Measurements from ENCODE around the gene GRIA3. TPM values are rescaled to one million over a fixed set of nuclear protein-coding genes. Genes with fewer than 3 reads are reported as not detected.
"Not testable (repeated sequence)": the region's sequence is repeated elsewhere in the genome, so short reads cannot be mapped to it uniquely, and the experiment has no call there.

GRIA3 gene
- total RNA-seq, 1 experiment from 2014 or later = 1.5 TPM

DNA sequence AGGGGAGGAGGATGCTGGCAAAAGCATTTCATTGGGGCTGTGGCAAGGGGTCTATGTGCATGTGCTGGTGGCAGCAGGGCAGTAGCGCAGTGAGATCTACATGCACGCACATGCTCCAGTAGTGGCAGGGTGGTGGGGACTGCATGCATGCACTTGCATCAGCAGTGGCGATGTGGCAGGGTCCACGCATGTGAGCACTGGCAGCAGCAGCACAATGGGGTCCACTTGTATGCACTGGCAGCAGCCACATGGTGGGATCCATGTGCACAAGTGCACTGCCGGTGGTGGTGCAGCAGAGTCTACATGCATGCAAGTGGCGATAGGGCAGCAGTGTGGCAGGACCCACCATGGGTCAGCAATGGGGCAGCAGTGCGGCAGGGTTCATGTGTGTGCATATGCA lies 315.7 kb downstream of the GRIA3 start:
- H3K27me3 ChIP-seq (ENCODE audit: control insufficient read depth, insufficient read depth, low read length) = no peaks in the 10 kb centered on the region
- no peak overlapping the region for H3K4me3 ChIP-seq (ENCODE audit: insufficient read depth, low read depth, low read length)
- no peak for DNase-seq
- no peaks in the 10 kb centered on the region for H3K36me3 ChIP-seq (replicated peaks; ENCODE audit: control insufficient read depth, insufficient read depth, low read length)

DNA sequence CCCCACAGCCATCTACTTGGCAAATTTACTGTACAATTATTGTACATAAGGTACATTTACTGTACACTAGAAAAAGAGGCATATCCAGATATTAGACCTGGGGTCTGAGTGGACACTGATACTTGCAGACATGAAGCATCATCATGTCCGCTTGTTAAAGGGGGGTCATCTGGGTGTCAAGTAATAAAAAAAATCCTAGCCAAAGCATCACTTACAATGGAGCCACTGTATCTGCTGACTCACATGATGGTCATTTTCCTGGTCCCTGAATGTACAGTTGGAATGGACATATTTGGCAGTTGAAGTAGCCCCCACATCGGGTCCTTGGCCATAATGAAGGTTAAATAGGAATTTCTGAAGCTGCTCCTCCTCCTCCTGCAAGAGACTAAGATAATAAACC lies 320.0 kb downstream of the GRIA3 start:
- Histone ChIP-seq H3K4me3 (ENCODE audit: insufficient read depth, low read depth, low read length) (no peak overlapping the region), H3K27me3 (ENCODE audit: control insufficient read depth, insufficient read depth, low read length) (no peaks in the 10 kb centered on the region), H3K36me3 (replicated peaks; ENCODE audit: control insufficient read depth, insufficient read depth, low read length) (no peaks in the 10 kb centered on the region)
- DNase-seq = no peak

GRCh38 chrX:123504630-123505270 lies 320.7 kb downstream of the GRIA3 start:
- H3K4me3 ChIP-seq (ENCODE audit: insufficient read depth, low read depth, low read length) = no peak overlapping the region
- H3K36me3 ChIP-seq (replicated peaks; ENCODE audit: control insufficient read depth, insufficient read depth, low read length) = no peaks in the 10 kb centered on the region
- H3K27me3 ChIP-seq (ENCODE audit: control insufficient read depth, insufficient read depth, low read length) = no peaks in the 10 kb centered on the region
- peak; percentile 44 for DNase-seq

- no peak for DNase-seq
- Histone ChIP-seq H3K36me3 (replicated peaks; ENCODE audit: control insufficient read depth, insufficient read depth, low read length) (no peaks in the 10 kb centered on the region), H3K27me3 (ENCODE audit: control insufficient read depth, insufficient read depth, low read length) (no peaks in the 10 kb centered on the region), H3K4me3 (ENCODE audit: insufficient read depth, low read depth, low read length) (no peak overlapping the region)
Observed at GRCh38 chrX:123513585-123514278, 329.7 kb downstream of the GRIA3 start.

GRCh38 chrX:123514279-123514640 lies 330.2 kb downstream of the GRIA3 start:
- not testable (repeated sequence) for H3K27me3 ChIP-seq (ENCODE audit: control insufficient read depth, insufficient read depth, low read length); DNase-seq; H3K36me3 ChIP-seq (replicated peaks; ENCODE audit: control insufficient read depth, insufficient read depth, low read length); H3K4me3 ChIP-seq (ENCODE audit: insufficient read depth, low read depth, low read length)

DNA sequence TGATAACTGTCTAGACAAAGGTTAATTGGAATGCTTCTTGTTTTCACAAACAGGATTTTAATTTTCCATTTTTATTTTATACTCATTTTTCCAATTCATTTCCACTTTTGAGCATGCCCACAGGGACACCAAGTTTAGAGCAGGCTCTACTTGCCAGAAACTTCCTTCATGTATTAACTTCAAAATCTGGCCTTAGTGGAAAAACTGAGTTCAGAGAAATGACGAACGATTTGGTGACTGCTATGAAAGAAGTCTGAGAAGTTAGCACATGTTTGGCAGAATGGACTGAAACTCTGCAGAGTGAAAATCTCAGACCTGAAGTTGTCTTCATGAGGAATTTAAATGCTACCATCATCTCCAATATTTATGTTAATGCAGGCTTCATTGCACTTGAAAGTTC lies 334.7 kb downstream of the GRIA3 start:
- Histone ChIP-seq H3K4me3 (ENCODE audit: insufficient read depth, low read depth, low read length) (no peak overlapping the region), H3K36me3 (replicated peaks; ENCODE audit: control insufficient read depth, insufficient read depth, low read length) (no peaks in the 10 kb centered on the region), H3K27me3 (ENCODE audit: control insufficient read depth, insufficient read depth, low read length) (no peaks in the 10 kb centered on the region)
- DNase-seq = no peak

GRCh38 chrX:123525123-123525725 lies 341.1 kb downstream of the GRIA3 start:
- Histone ChIP-seq H3K36me3 (replicated peaks; ENCODE audit: control insufficient read depth, insufficient read depth, low read length) (no peaks in the 10 kb centered on the region), H3K27me3 (ENCODE audit: control insufficient read depth, insufficient read depth, low read length) (no peaks in the 10 kb centered on the region), H3K4me3 (ENCODE audit: insufficient read depth, low read depth, low read length) (no peak overlapping the region)
- DNase-seq = no peak

DNA sequence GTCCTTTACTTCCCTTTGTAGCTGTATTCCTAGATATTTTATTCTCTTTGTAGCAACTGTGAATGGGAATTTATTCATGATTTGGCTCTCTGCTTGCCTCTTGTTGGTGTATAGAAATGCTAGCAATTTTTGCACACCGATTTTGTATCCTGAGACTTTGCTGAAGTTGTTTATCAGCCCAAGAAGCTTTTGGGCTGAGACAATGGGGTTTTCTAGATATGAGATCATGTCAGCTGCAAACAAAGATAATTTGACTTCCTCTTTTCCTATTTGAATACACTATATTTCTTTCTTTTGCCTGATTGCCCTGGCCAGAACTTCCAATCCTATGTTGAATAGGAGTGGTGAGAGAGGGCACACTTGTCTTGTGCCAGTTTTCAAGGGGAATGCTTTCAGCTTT lies 346.6 kb downstream of the GRIA3 start:
- not testable (repeated sequence) for H3K36me3 ChIP-seq (replicated peaks; ENCODE audit: control insufficient read depth, insufficient read depth, low read length); DNase-seq; H3K27me3 ChIP-seq (ENCODE audit: control insufficient read depth, insufficient read depth, low read length); H3K4me3 ChIP-seq (ENCODE audit: insufficient read depth, low read depth, low read length)

Measured in H7 (cell line).